ENCODE data around the gene VMAC. TPM values are rescaled to one million over a fixed set of nuclear protein-coding genes. Genes with fewer than 3 reads are reported as not detected.
A peak's percentile ranks its signal among the peaks of the same experiment; 100 is the strongest.

The VMAC gene
- total and polyA plus RNA-seq, 2 of the 13 experiments (the other 11 are each of a cell fraction or from before 2014, with no cell fraction given): 2.4 TPM

GRCh38 chr19:5958074-5958850 lies 53.6 kb downstream of the VMAC start (continued):
- TF ChIP-seq CC2D1A (CRISPR knock-in tag; IDR thresholded peaks at IDR 0.05) (no peak), ZBTB38 (CRISPR knock-in tag; IDR thresholded peaks at IDR 0.05) (peak; percentile 84), KDM6A (CRISPR knock-in tag; IDR thresholded peaks at IDR 0.05; ENCODE audit: low read depth) (no peak), SNRNP70 (IDR thresholded peaks at IDR 0.05; ENCODE audit: low read depth, low read length) (no peak), ZNF879 (CRISPR knock-in tag; IDR thresholded peaks at IDR 0.05) (no peak), ZNF10 (CRISPR knock-in tag; IDR thresholded peaks at IDR 0.05; ENCODE audit: borderline replicate concordance, low read depth) (no peak), SRY (CRISPR knock-in tag; IDR thresholded peaks at IDR 0.05) (no peak), ZKSCAN5 (CRISPR knock-in tag; IDR thresholded peaks at IDR 0.05) (no peak), PHF8 (CRISPR knock-in tag; IDR thresholded peaks at IDR 0.05) (no peak), ZNF646 (CRISPR knock-in tag; IDR thresholded peaks at IDR 0.05) (no peak), GABPB1 (CRISPR knock-in tag; IDR thresholded peaks at IDR 0.05) (peak; percentile 34; the same call in 1 of the 2 replicates), E2F2 (CRISPR knock-in tag; IDR thresholded peaks at IDR 0.05; ENCODE audit: borderline replicate concordance) (no peak), ZNF512B (CRISPR knock-in tag; IDR thresholded peaks at IDR 0.05; ENCODE audit: borderline replicate concordance) (no peak), DNMT1 (CRISPR knock-in tag; IDR thresholded peaks at IDR 0.05) (0 out of 2 replicates have a peak, but pooled peaks have one; percentile 12), ZNF263 (CRISPR knock-in tag; IDR thresholded peaks at IDR 0.05) (peak; percentile 69), GPN1 (CRISPR knock-in tag; IDR thresholded peaks at IDR 0.05; ENCODE audit: borderline replicate concordance) (no peak), NFE2L2 (IDR thresholded peaks at IDR 0.05; ENCODE audit: low read length) (no peak)
